Measurements from ENCODE around the gene FBXW10.
A peak's percentile ranks its signal among the peaks of the same experiment; 100 is the strongest.
"Not testable (repeated sequence)": the region's sequence is repeated elsewhere in the genome, so short reads cannot be mapped to it uniquely, and the experiment has no call there.

The FBXW10 gene

GRCh38 chr17:18743699-18744421 lies at the start of gene FBXW10:
Gene FBXW10 (plus strand): TSS chr17:18744054. CDS start chr17:18744245, 191 bp downstream.
- not testable (repeated sequence) for H3K27ac ChIP-seq; H3K79me2 ChIP-seq (ENCODE audit: insufficient read depth, low read depth); H3K4me3 ChIP-seq (IDR thresholded peaks at IDR 0.05; ENCODE audit: insufficient read depth, low read depth, low read length); H3K9ac ChIP-seq; H3K4me1 ChIP-seq (ENCODE audit: low read depth, poor library complexity, severe bottlenecking); H4K20me1 ChIP-seq (ENCODE audit: insufficient read depth); H3K27me3 ChIP-seq (ENCODE audit: insufficient read depth, low read depth); H3K36me3 ChIP-seq (ENCODE audit: insufficient read depth); H2AFZ ChIP-seq (ENCODE audit: low read depth); H3K4me2 ChIP-seq

GRCh38 chr17:18695143-18695542 lies 48.7 kb upstream of the FBXW10 start:
- H3K27ac ChIP-seq; H3K4me1 ChIP-seq (ENCODE audit: low read depth, poor library complexity, severe bottlenecking); H3K79me2 ChIP-seq (ENCODE audit: insufficient read depth, low read depth); H3K36me3 ChIP-seq (ENCODE audit: insufficient read depth); H3K9ac ChIP-seq; H4K20me1 ChIP-seq (ENCODE audit: insufficient read depth); H2AFZ ChIP-seq (ENCODE audit: low read depth); H3K4me2 ChIP-seq; H3K27me3 ChIP-seq (ENCODE audit: insufficient read depth, low read depth); H3K4me3 ChIP-seq (IDR thresholded peaks at IDR 0.05; ENCODE audit: insufficient read depth, low read depth, low read length): not testable (repeated sequence)

GRCh38 chr17:18698473-18699103 lies 45.3 kb upstream of the FBXW10 start:
- H3K4me1 ChIP-seq (ENCODE audit: low read depth, poor library complexity, severe bottlenecking); H3K79me2 ChIP-seq (ENCODE audit: insufficient read depth, low read depth); H3K9ac ChIP-seq; H3K4me3 ChIP-seq (IDR thresholded peaks at IDR 0.05; ENCODE audit: insufficient read depth, low read depth, low read length); H3K27ac ChIP-seq; H3K27me3 ChIP-seq (ENCODE audit: insufficient read depth, low read depth); H4K20me1 ChIP-seq (ENCODE audit: insufficient read depth); H3K36me3 ChIP-seq (ENCODE audit: insufficient read depth): not testable (repeated sequence)
- peak overlapping the region; percentile 29; the same call in 1 of the 2 replicates for H3K4me2 ChIP-seq
- peak overlapping the region; percentile 64; the same call in 1 of the 2 replicates for H2AFZ ChIP-seq (ENCODE audit: low read depth)

DNA sequence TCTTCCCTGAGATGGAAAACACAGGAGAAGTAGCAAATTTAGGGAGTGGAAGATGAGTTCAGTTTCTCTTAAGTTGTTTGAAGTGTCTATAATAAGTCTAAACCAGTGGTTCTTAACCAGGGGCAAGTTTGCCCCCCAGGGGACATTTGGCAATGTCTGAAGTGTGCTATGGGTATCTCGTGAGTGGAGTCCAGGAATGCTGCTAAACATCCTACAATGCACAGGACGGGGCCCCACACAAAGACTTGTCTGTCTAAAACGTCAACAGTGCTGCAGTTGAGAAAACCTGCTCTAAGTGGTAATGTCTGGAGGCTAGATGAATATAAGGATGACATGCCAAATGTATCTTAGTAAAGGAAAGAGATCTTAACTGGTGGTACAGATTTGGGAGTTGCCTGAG lies 37.9 kb upstream of the FBXW10 start:
- H3K79me2 ChIP-seq (ENCODE audit: insufficient read depth, low read depth); H4K20me1 ChIP-seq (ENCODE audit: insufficient read depth); H3K27me3 ChIP-seq (ENCODE audit: insufficient read depth, low read depth); H2AFZ ChIP-seq (ENCODE audit: low read depth); H3K4me2 ChIP-seq; H3K36me3 ChIP-seq (ENCODE audit: insufficient read depth); H3K4me1 ChIP-seq (ENCODE audit: low read depth, poor library complexity, severe bottlenecking); H3K27ac ChIP-seq; H3K4me3 ChIP-seq (IDR thresholded peaks at IDR 0.05; ENCODE audit: insufficient read depth, low read depth, low read length); H3K9ac ChIP-seq: not testable (repeated sequence)

DNA sequence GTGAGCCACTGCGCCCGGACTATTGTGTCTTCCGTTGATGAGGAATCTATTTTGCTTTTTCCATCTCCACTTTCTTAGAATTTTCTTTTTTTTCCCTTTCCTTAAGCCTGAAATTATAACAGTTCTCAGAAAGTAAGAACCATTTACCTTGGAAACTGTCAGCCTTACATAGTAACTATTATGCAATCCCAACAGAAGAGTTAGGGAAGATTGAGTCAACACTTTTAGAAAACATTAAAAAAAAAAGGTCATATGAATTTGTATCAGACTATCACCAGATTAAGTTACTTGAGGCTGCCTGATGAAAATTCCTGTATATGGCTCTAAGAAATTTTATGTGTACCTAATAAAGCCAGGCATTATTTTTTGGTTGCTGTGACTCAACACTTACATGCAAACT lies 35.6 kb upstream of the FBXW10 start:
- H4K20me1 ChIP-seq (ENCODE audit: insufficient read depth); H3K27ac ChIP-seq; H3K4me3 ChIP-seq (IDR thresholded peaks at IDR 0.05; ENCODE audit: insufficient read depth, low read depth, low read length); H3K79me2 ChIP-seq (ENCODE audit: insufficient read depth, low read depth); H3K9ac ChIP-seq; H3K4me2 ChIP-seq; H3K36me3 ChIP-seq (ENCODE audit: insufficient read depth); H3K27me3 ChIP-seq (ENCODE audit: insufficient read depth, low read depth); H2AFZ ChIP-seq (ENCODE audit: low read depth); H3K4me1 ChIP-seq (ENCODE audit: low read depth, poor library complexity, severe bottlenecking): not testable (repeated sequence)

DNA sequence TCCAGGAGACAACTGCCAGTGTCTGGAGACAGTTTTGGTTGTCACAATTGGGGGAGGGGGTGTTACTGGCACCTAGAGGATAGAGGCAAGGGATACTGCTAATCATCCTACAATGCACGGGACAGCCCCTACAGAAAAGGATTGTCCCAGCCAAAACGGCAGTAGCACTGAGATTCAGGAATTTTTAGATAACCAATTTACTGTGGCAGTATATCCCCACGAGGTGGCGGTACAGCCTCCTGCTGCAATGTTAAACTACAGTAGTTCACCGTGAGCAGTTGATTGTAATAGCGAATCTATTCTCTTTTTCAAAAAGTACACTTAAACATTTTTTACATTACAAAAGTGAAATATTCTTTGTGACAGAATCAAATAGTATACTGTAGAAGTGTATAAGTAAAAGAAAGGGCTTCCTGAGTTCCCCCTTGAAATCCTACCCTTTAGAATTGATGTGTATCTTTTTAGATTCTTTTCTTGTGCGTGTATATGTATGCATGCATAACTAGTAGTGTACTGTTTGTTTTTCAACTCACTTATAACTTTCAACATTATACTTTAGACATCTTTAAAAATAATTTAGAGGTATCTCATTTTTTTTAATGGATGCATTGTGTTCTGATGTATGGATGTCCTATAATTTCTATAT lies 31.4 kb upstream of the FBXW10 start:
- not testable (repeated sequence) for H3K79me2 ChIP-seq (ENCODE audit: insufficient read depth, low read depth); H3K4me3 ChIP-seq (IDR thresholded peaks at IDR 0.05; ENCODE audit: insufficient read depth, low read depth, low read length); H3K36me3 ChIP-seq (ENCODE audit: insufficient read depth); H3K27ac ChIP-seq; H3K4me2 ChIP-seq; H3K9ac ChIP-seq; H3K27me3 ChIP-seq (ENCODE audit: insufficient read depth, low read depth); H3K4me1 ChIP-seq (ENCODE audit: low read depth, poor library complexity, severe bottlenecking); H2AFZ ChIP-seq (ENCODE audit: low read depth); H4K20me1 ChIP-seq (ENCODE audit: insufficient read depth)
- TF ChIP-seq, protein P1, sequence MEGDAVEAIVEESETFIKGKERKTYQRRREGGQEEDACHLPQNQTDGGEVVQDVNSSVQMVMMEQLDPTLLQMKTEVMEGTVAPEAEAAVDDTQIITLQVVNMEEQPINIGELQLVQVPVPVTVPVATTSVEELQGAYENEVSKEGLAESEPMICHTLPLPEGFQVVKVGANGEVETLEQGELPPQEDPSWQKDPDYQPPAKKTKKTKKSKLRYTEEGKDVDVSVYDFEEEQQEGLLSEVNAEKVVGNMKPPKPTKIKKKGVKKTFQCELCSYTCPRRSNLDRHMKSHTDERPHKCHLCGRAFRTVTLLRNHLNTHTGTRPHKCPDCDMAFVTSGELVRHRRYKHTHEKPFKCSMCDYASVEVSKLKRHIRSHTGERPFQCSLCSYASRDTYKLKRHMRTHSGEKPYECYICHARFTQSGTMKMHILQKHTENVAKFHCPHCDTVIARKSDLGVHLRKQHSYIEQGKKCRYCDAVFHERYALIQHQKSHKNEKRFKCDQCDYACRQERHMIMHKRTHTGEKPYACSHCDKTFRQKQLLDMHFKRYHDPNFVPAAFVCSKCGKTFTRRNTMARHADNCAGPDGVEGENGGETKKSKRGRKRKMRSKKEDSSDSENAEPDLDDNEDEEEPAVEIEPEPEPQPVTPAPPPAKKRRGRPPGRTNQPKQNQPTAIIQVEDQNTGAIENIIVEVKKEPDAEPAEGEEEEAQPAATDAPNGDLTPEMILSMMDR (conservative IDR thresholded peaks at IDR 0.05; ENCODE audit: low read depth, low read length), result peak; percentile 19; the same call in 1 of the 2 replicates

- H3K4me2 ChIP-seq, result peak overlapping the region; percentile 62
- not testable (repeated sequence) for H3K4me3 ChIP-seq (IDR thresholded peaks at IDR 0.05; ENCODE audit: insufficient read depth, low read depth, low read length); H2AFZ ChIP-seq (ENCODE audit: low read depth); H3K27me3 ChIP-seq (ENCODE audit: insufficient read depth, low read depth); H4K20me1 ChIP-seq (ENCODE audit: insufficient read depth); H3K79me2 ChIP-seq (ENCODE audit: insufficient read depth, low read depth); H3K36me3 ChIP-seq (ENCODE audit: insufficient read depth); H3K9ac ChIP-seq
- peak overlapping the region; percentile 47 for H3K27ac ChIP-seq
- peaks cover 14% of the 10 kb centered on the region for H3K4me1 ChIP-seq (ENCODE audit: low read depth, poor library complexity, severe bottlenecking)
Measured at GRCh38 chr17:18718643-18719427, 25.0 kb upstream of the FBXW10 start.

- H3K4me3 ChIP-seq (IDR thresholded peaks at IDR 0.05; ENCODE audit: insufficient read depth, low read depth, low read length); H3K27me3 ChIP-seq (ENCODE audit: insufficient read depth, low read depth); H3K9ac ChIP-seq; H3K79me2 ChIP-seq (ENCODE audit: insufficient read depth, low read depth); H3K36me3 ChIP-seq (ENCODE audit: insufficient read depth); H4K20me1 ChIP-seq (ENCODE audit: insufficient read depth); H2AFZ ChIP-seq (ENCODE audit: low read depth): not testable (repeated sequence)
- H3K4me1 ChIP-seq (ENCODE audit: low read depth, poor library complexity, severe bottlenecking), result peaks cover 14% of the 10 kb centered on the region
- peak overlapping the region; percentile 62 for H3K4me2 ChIP-seq
- H3K27ac ChIP-seq, result peak overlapping the region; percentile 47
Measured at GRCh38 chr17:18719428-18720110, 24.3 kb upstream of the FBXW10 start.

Data from KMS-11 (cell line).